ENCODE measurements around the gene PRRC2A.

Gene PRRC2A

GRCh38 chr6:31624070-31624469 is 3.6 kb downstream of the PRRC2A start:
- H3K9ac ChIP-seq = no peak overlapping the region
- H3K4me2 ChIP-seq (ENCODE audit: low read length) = no peak overlapping the region
- H3K27me3 ChIP-seq (ENCODE audit: control insufficient read depth, insufficient read depth, low read length) = no peaks in the 10 kb centered on the region
- H3K9me3 ChIP-seq (ENCODE audit: control insufficient read depth, low read length) = no peaks in the 10 kb centered on the region
- peaks cover 17% of the 10 kb centered on the region for H3K79me2 ChIP-seq
- H3K4me1 ChIP-seq = peaks cover 12% of the 10 kb centered on the region
- no peak overlapping the region for H3K27ac ChIP-seq
- H3K36me3 ChIP-seq (ENCODE audit: control insufficient read depth, insufficient read depth, low read length) = no peaks in the 10 kb centered on the region
- H3K4me3 ChIP-seq (ENCODE audit: low read depth, low read length) = no peak overlapping the region
- TF ChIP-seq CTCF (IDR thresholded peaks at IDR 0.05) = no peak
- H2AFZ ChIP-seq = no peak overlapping the region

GRCh38 chr6:31626952-31627351 is 6.4 kb downstream of the PRRC2A start:
- Histone ChIP-seq H3K4me1 (peaks cover 6% of the 10 kb centered on the region), H3K36me3 (ENCODE audit: control insufficient read depth, insufficient read depth, low read length) (no peaks in the 10 kb centered on the region), H3K9ac (no peak overlapping the region), H3K79me2 (peaks cover 11% of the 10 kb centered on the region), H3K27me3 (ENCODE audit: control insufficient read depth, insufficient read depth, low read length) (no peaks in the 10 kb centered on the region), H3K27ac (no peak overlapping the region), H3K4me2 (ENCODE audit: low read length) (no peak overlapping the region), H2AFZ (no peak overlapping the region), H3K4me3 (ENCODE audit: low read depth, low read length) (no peak overlapping the region), H3K9me3 (ENCODE audit: control insufficient read depth, low read length) (no peaks in the 10 kb centered on the region)
- no peak for TF ChIP-seq CTCF (IDR thresholded peaks at IDR 0.05)

- no peak overlapping the region for H3K9ac ChIP-seq
- no peaks in the 10 kb centered on the region for H3K9me3 ChIP-seq (ENCODE audit: control insufficient read depth, low read length)
- peaks cover 12% of the 10 kb centered on the region for H3K79me2 ChIP-seq
- no peak overlapping the region for H3K4me2 ChIP-seq (ENCODE audit: low read length)
- no peaks in the 10 kb centered on the region for H3K36me3 ChIP-seq (ENCODE audit: control insufficient read depth, insufficient read depth, low read length)
- no peaks in the 10 kb centered on the region for H3K27me3 ChIP-seq (ENCODE audit: control insufficient read depth, insufficient read depth, low read length)
- no peak overlapping the region for H2AFZ ChIP-seq
- TF ChIP-seq CTCF (IDR thresholded peaks at IDR 0.05) = no peak
- no peaks in the 10 kb centered on the region for H3K4me1 ChIP-seq
- no peak overlapping the region for H3K27ac ChIP-seq
- no peak overlapping the region for H3K4me3 ChIP-seq (ENCODE audit: low read depth, low read length)
Measured at GRCh38 chr6:31627690-31628287, 7.3 kb downstream of the PRRC2A start.

GRCh38 chr6:31629014-31629413 is 8.5 kb downstream of the PRRC2A start:
- Histone ChIP-seq H2AFZ (no peak overlapping the region), H3K4me3 (ENCODE audit: low read depth, low read length) (no peak overlapping the region), H3K4me2 (ENCODE audit: low read length) (no peak overlapping the region), H3K36me3 (ENCODE audit: control insufficient read depth, insufficient read depth, low read length) (no peaks in the 10 kb centered on the region), H3K27ac (no peak overlapping the region), H3K4me1 (no peaks in the 10 kb centered on the region), H3K79me2 (peaks cover 12% of the 10 kb centered on the region), H3K9ac (no peak overlapping the region), H3K27me3 (ENCODE audit: control insufficient read depth, insufficient read depth, low read length) (no peaks in the 10 kb centered on the region), H3K9me3 (ENCODE audit: control insufficient read depth, low read length) (no peaks in the 10 kb centered on the region)
- no peak for TF ChIP-seq CTCF (IDR thresholded peaks at IDR 0.05)
